HEK293T (cell line): ENCODE results near the gene IFI27L2.

ENCODE experiments used
- BHLHE40 ChIP-seq: fragments of 450-650 bp; IDR thresholded peaks from 2 replicates; pipeline ENCODE4 v1.6.1; 2016; ENCODE audit warnings: mild to moderate bottlenecking, moderate library complexity, borderline replicate concordance
- SUZ12 ChIP-seq: fragments of 450-650 bp; IDR thresholded peaks from 2 replicates; pipeline ENCODE4 v1.6.1; 2016; ENCODE audit warnings: mild to moderate bottlenecking

DNA sequence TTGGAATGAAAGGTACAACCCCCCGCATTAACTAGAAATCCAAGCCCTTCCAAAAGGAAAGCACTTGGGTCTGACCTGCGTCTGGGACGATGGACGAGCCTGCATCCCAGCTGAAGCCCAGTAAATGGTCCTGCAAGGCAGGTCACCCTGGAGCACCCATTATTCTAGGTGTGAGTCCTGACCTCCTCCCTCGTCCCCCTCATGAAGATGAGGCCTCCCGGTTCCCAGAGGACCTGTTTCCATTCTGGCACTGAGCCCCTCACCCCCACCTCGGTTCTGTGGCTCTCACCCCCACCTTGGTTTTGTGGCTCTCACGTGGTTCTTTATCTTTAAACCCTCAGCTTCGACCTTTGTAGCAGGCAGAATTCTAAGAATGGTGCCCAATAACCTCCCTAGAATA, 11.5 kb downstream of the IFI27L2 start:
- TF ChIP-seq BHLHE40 (no peak), SUZ12 (no peak)
